C4-2B (cell line): ENCODE measurements around the gene NCOA1.

ENCODE experiments used
- CTCF ChIP-seq: fragments of 450-650 bp; conservative IDR thresholded peaks from 2 replicates; pipeline ENCODE4 v1.5.1; 2017; ENCODE audit warnings: mild to moderate bottlenecking
- ZFX ChIP-seq: fragments of 450-650 bp; IDR thresholded peaks from 2 replicates; pipeline ENCODE4 v1.6.1; 2017

- no peak for TF ChIP-seq CTCF
- no peak for TF ChIP-seq ZFX
These were observed 21.4 kb downstream of the NCOA1 start for GRCh38 chr2:24512404-24512803.
